ENCODE data around the gene METTL25.

METTL25 gene

GRCh38 chr12:82461393-82461792, 103.1 kb downstream of the METTL25 start:
- in situ Hi-C loops (cut with MboI; ENCODE audit: low sequenced_read_pairs), result no loop called here

- in situ Hi-C loops (cut with MboI; ENCODE audit: low sequenced_read_pairs), result no loop called here
These were observed 103.5 kb downstream of the METTL25 start for GRCh38 chr12:82461836-82462235.

- in situ Hi-C loops (cut with MboI; ENCODE audit: low sequenced_read_pairs), result no loop called here
These were observed 110.2 kb downstream of the METTL25 start for GRCh38 chr12:82468563-82468962.

- in situ Hi-C loops (cut with MboI; ENCODE audit: low sequenced_read_pairs), result no loop called here
These were observed 112.7 kb downstream of the METTL25 start for GRCh38 chr12:82470906-82471512.

- in situ Hi-C loops (cut with MboI; ENCODE audit: low sequenced_read_pairs), result no loop called here
These were observed 114.9 kb downstream of the METTL25 start for GRCh38 chr12:82473111-82473754.

GRCh38 chr12:82474181-82474797, 116.0 kb downstream of the METTL25 start:
- in situ Hi-C loops (cut with MboI; ENCODE audit: low sequenced_read_pairs), result no loop called here

GRCh38 chr12:82474798-82475184, 116.5 kb downstream of the METTL25 start:
- in situ Hi-C loops (cut with MboI; ENCODE audit: low sequenced_read_pairs), result no loop called here

GRCh38 chr12:82475211-82475610, 116.9 kb downstream of the METTL25 start:
- in situ Hi-C loops (cut with MboI; ENCODE audit: low sequenced_read_pairs), result no loop called here

GRCh38 chr12:82476511-82476910, 118.2 kb downstream of the METTL25 start:
- in situ Hi-C loops (cut with MboI; ENCODE audit: low sequenced_read_pairs), result no loop called here

- in situ Hi-C loops (cut with MboI; ENCODE audit: low sequenced_read_pairs), result no loop called here
These were observed 121.2 kb downstream of the METTL25 start for GRCh38 chr12:82479511-82479910.

- in situ Hi-C loops (cut with MboI; ENCODE audit: low sequenced_read_pairs), result no loop called here
These were observed 122.3 kb downstream of the METTL25 start for GRCh38 chr12:82480606-82481005.

- in situ Hi-C loops (cut with MboI; ENCODE audit: low sequenced_read_pairs), result no loop called here
These were observed 123.6 kb downstream of the METTL25 start for GRCh38 chr12:82481954-82482353.

GRCh38 chr12:82486524-82487235, 128.4 kb downstream of the METTL25 start:
- in situ Hi-C loops (cut with MboI; ENCODE audit: low sequenced_read_pairs), result no loop called here

- in situ Hi-C loops (cut with MboI; ENCODE audit: low sequenced_read_pairs), result no loop called here
These were observed 146.1 kb downstream of the METTL25 start for GRCh38 chr12:82504409-82504808.

- in situ Hi-C loops (cut with MboI; ENCODE audit: low sequenced_read_pairs), result no loop called here
These were observed 146.8 kb downstream of the METTL25 start for GRCh38 chr12:82505150-82505549.

GRCh38 chr12:82507686-82508085, 149.4 kb downstream of the METTL25 start:
- in situ Hi-C loops (cut with MboI; ENCODE audit: low sequenced_read_pairs), result no loop called here

GRCh38 chr12:82510386-82510785, 152.1 kb downstream of the METTL25 start:
- in situ Hi-C loops (cut with MboI; ENCODE audit: low sequenced_read_pairs), result no loop called here

GRCh38 chr12:82514880-82515279, 156.6 kb downstream of the METTL25 start:
- in situ Hi-C loops (cut with MboI; ENCODE audit: low sequenced_read_pairs), result no loop called here

GRCh38 chr12:82515652-82516051, 157.3 kb downstream of the METTL25 start:
- in situ Hi-C loops (cut with MboI; ENCODE audit: low sequenced_read_pairs), result no loop called here

GRCh38 chr12:82517027-82517426, 158.7 kb downstream of the METTL25 start:
- in situ Hi-C loops (cut with MboI; ENCODE audit: low sequenced_read_pairs), result no loop called here

- in situ Hi-C loops (cut with MboI; ENCODE audit: low sequenced_read_pairs), result no loop called here
These were observed 159.5 kb downstream of the METTL25 start for GRCh38 chr12:82517808-82518207.

- in situ Hi-C loops (cut with MboI; ENCODE audit: low sequenced_read_pairs), result no loop called here
These were observed 161.2 kb downstream of the METTL25 start for GRCh38 chr12:82519510-82519909.
